IMR-90 (cell line): ENCODE results near the gene KLC1.

ENCODE experiments used
- BHLHE40 ChIP-seq: fragments of 150-350 bp; IDR thresholded peaks from 2 replicates; pipeline ENCODE4 v1.6.1; 2016; ENCODE audit warnings: mild to moderate bottlenecking, low read depth, low read length
- CEBPB ChIP-seq: IDR thresholded peaks from 2 replicates; pipeline ENCODE4 v1.6.1; 2012; ENCODE audit warnings: low read depth, low read length, improper control_type of control experiment
- CHD1 ChIP-seq: IDR thresholded peaks from 2 replicates; pipeline ENCODE4 v1.6.1; 2012; ENCODE audit warnings: low read depth, low read length, improper control_type of control experiment
- CTCF ChIP-seq: conservative IDR thresholded peaks from 2 replicates; pipeline ENCODE4 v1.5.1; 2012; ENCODE audit warnings: mild to moderate bottlenecking, low read depth, low read length, improper control_type of control experiment
- ELK1 ChIP-seq: fragments of 150-350 bp; IDR thresholded peaks from 2 replicates; pipeline ENCODE4 v1.6.1; 2016; ENCODE audit warnings: low read depth, mild to moderate bottlenecking, low read length, moderate library complexity, borderline replicate concordance
- FOS ChIP-seq: fragments of 150-350 bp; IDR thresholded peaks from 2 replicates; pipeline ENCODE4 v1.6.1; 2016; ENCODE audit warnings: low read depth, low read length
- POLR2A ChIP-seq: IDR thresholded peaks from 2 replicates; pipeline ENCODE4 v1.6.1; 2012; ENCODE audit warnings: mild to moderate bottlenecking, low read depth, low read length
- RAD21 ChIP-seq: IDR thresholded peaks from 2 replicates; pipeline ENCODE4 v1.6.1; 2012; ENCODE audit warnings: low read length, improper control_type of control experiment
- RCOR1 ChIP-seq: IDR thresholded peaks from 2 replicates; pipeline ENCODE4 v1.6.1; 2012; ENCODE audit warnings: mild to moderate bottlenecking, low read length, improper control_type of control experiment; ENCODE audit not compliant: insufficient replicate concordance
- RFX5 ChIP-seq: IDR thresholded peaks from 2 replicates; pipeline ENCODE4 v1.8.0; 2012; ENCODE audit warnings: low read depth, mild to moderate bottlenecking, low read length, moderate library complexity
- SMC3 ChIP-seq: fragments of 150-350 bp; IDR thresholded peaks from 2 replicates; pipeline ENCODE4 v1.6.1; 2016; ENCODE audit warnings: low read depth, mild to moderate bottlenecking, antibody characterized with exemption, low read length, moderate library complexity
- USF2 ChIP-seq: fragments of 150-350 bp; IDR thresholded peaks from 2 replicates; pipeline ENCODE4 v1.6.1; 2017; ENCODE audit warnings: mild to moderate bottlenecking, antibody characterized with exemption, low read length, low read depth

GRCh38 chr14:103683139-103683538 is 54.1 kb downstream of the KLC1 start:
- TF ChIP-seq CTCF (no peak), POLR2A (no peak), CEBPB (no peak), RFX5 (no peak), FOS (no peak), USF2 (no peak), RAD21 (no peak), CHD1 (no peak), SMC3 (no peak), ELK1 (no peak), RCOR1 (no peak), BHLHE40 (no peak)
